ENCODE results near the gene GRIN2C. TPM values are rescaled to one million over a fixed set of nuclear protein-coding genes. Genes with fewer than 3 reads are reported as not detected.

The GRIN2C gene
- total and polyA plus RNA-seq, 2 donors (not counting 3 experiments of a cell fraction or from before 2014, with no cell fraction given): 0.04 to 0.60 TPM

DNA sequence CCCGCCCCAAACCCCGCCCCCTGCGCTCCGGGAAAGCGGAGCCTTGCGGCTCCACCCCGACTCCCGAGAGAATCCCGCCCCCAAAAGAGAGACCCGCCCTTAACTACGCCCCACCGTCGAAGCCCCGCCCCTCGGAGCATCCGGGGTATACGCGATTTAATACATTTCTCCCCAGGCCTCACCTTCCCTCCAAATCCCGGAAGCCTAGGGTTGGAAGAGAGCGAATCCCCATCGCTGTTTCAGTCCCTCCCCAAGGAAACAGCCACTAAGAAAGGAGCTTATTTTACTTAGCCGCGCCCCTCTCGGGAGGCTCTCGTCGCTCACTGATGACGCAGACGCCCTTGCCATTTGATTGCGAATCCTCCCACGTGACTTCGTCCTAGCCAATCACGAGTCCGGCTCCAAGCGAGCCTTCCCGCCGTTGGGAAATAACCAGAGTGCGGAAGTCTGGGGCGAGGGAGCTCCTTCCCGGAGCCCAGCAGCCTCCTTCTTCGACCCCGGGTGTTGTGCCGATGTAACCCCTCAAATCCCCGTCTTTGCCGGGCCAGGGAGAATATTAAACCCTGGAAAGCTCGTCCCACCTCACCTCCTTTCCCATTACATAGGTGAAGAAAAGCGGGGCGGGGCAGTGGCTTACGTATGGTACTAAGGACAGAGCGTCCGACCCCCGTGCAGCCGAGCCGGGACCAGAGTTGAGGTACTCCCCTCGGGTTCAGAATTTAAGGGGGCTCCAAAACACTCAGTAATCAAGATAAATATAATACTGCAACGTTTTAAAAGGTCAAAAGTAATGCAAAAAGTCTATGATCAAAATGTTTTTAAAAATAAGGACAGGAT is 13.6 kb upstream of the GRIN2C start:
- intact Hi-C loops (cut with micrococcal nuclease) (loop anchor here (1.0 to 5.0 kb wide), 2 partner anchors 96 to 125 kb away; partner anchors contain the start of genes NAT9 and NHERF1), dilution Hi-C loops (cut with MboI; ENCODE audit: extremely low pct_ligation_motif_present, low sequenced_read_pairs) (no loop called here)
- Histone ChIP-seq H3K9me3 (replicated peaks; ENCODE audit: control insufficient read depth, insufficient read depth, low read length) (no peaks in the 10 kb centered on the region), H3K4me2 (ENCODE audit: insufficient read depth, low read length) (peak overlapping the region; percentile 81), H3K4me3 (replicated peaks in 1 of 3; ENCODE audit: insufficient read depth in 1 of 3, low read depth in 1 of 3, low read length in 3 of 3) (peak overlapping the region; percentile 67 to 83 (median 70)), H3K79me2 (ENCODE audit: control insufficient read depth, insufficient read depth, low read length) (no peaks in the 10 kb centered on the region), H3K9me1 (replicated peaks; ENCODE audit: control insufficient read depth, extremely low read depth, insufficient read depth, low read length) (no peaks in the 10 kb centered on the region), H3K27ac (ENCODE audit: insufficient read depth, low read depth, low read length) (peak overlapping the region; percentile 75), H3K9ac (replicated peaks; ENCODE audit: extremely low read depth, insufficient read depth, low read length) (peak overlapping the region; percentile 91), H3K4me1 (ENCODE audit: control insufficient read depth, extremely low read depth, insufficient read depth, low read length) (peaks cover 25% of the 10 kb centered on the region), H3K27me3 (ENCODE audit: control insufficient read depth in 2 of 2, insufficient read depth in 2 of 2, low read length in 2 of 2) (no peaks in the 10 kb centered on the region), H4K20me1 (replicated peaks; ENCODE audit: control insufficient read depth, extremely low read depth, insufficient read depth, low read length) (no peaks in the 10 kb centered on the region), H3K36me3 (ENCODE audit: control insufficient read depth in 2 of 2, extremely low read depth in 1 of 2, insufficient read depth in 2 of 2, low read length in 2 of 2) (no peaks in the 10 kb centered on the region), H2AFZ (ENCODE audit: low read depth, low read length) (peak overlapping the region; percentile 71)
- ChIA-PET CTCF (interaction anchor here (0.8 to 2.4 kb wide), 11 partner anchors 11 to 216 kb away, joined by 3 to 29 read pairs (median 6); partner anchors contain the start of gene FADS6), POLR2A (interaction anchor here (0.6 to 1.5 kb wide), 16 partner anchors 9 to 510 kb away, joined by 3 to 8 read pairs (median 4); partner anchors contain the start of genes HID1, MRPL58 and NAT9)
- BruUV-seq (replicated peaks): TSS peak; percentile 97
- no peak for TF ChIP-seq GATA2 (IDR thresholded peaks at IDR 0.05; ENCODE audit: insufficient read depth, insufficient read length, low read depth, low read length)
- TF ChIP-seq POLR2AphosphoS5 (IDR thresholded peaks at IDR 0.05; ENCODE audit: insufficient read depth, low read depth, low read length): peak; percentile 91
- TF ChIP-seq CTCF (IDR thresholded peaks at IDR 0.05; ENCODE audit: extremely low read depth in 1 of 2, insufficient read depth in 1 of 2, low read depth in 1 of 2, low read length in 2 of 2): no peak
- TF ChIP-seq, protein P1, sequence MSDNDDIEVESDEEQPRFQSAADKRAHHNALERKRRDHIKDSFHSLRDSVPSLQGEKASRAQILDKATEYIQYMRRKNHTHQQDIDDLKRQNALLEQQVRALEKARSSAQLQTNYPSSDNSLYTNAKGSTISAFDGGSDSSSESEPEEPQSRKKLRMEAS (IDR thresholded peaks at IDR 0.05; ENCODE audit: insufficient read depth, insufficient read length): peak; percentile 99
- no peak for TF ChIP-seq MYC (IDR thresholded peaks at IDR 0.05; ENCODE audit: low read depth, low read length)
- no peak for TF ChIP-seq EZH2 (IDR thresholded peaks at IDR 0.05; ENCODE audit: borderline replicate concordance, low read depth, low read length, severe bottlenecking)
- no peak for TF ChIP-seq JUN (IDR thresholded peaks at IDR 0.05; ENCODE audit: borderline replicate concordance, insufficient read depth, insufficient read length, low read depth)
- peak; percentile 88 for TF ChIP-seq POLR2A (IDR thresholded peaks at IDR 0.05; ENCODE audit: low read depth, low read length)
- TF ChIP-seq FOS (IDR thresholded peaks at IDR 0.05; ENCODE audit: borderline replicate concordance, insufficient read depth, low read length): no peak
- DNase-seq (ENCODE audit: low read depth, low spot score): peak; percentile 100
- peak; percentile 100 for FAIRE-seq
